LNCAP (cell line): ENCODE results near the gene POFUT2.

Source experiments
- CTCF ChIP-seq: fragments of 450-650 bp; IDR thresholded peaks from 2 replicates; pipeline ENCODE4 v1.5.1; 2017; ENCODE audit warnings: mild to moderate bottlenecking

POFUT2 gene

GRCh38 chr21:45248893-45249381 is 38.8 kb downstream of the POFUT2 start:
- no peak for TF ChIP-seq CTCF

- no peak for TF ChIP-seq CTCF
Measured at GRCh38 chr21:45248301-45248892, 39.3 kb downstream of the POFUT2 start.

- TF ChIP-seq CTCF, result no peak
Measured at GRCh38 chr21:45246386-45247320, 41.0 kb downstream of the POFUT2 start.

- TF ChIP-seq CTCF, result no peak
Measured at GRCh38 chr21:45244799-45245340, 42.8 kb downstream of the POFUT2 start.

GRCh38 chr21:45243603-45244002 is 44.1 kb downstream of the POFUT2 start:
- TF ChIP-seq CTCF, result no peak

GRCh38 chr21:45241357-45241756 is 46.3 kb downstream of the POFUT2 start:
- TF ChIP-seq CTCF, result no peak

GRCh38 chr21:45237401-45237800 is 50.3 kb downstream of the POFUT2 start:
- TF ChIP-seq CTCF, result no peak
